Kidney epithelial cell (primary cell): ENCODE measurements around the gene SHE. TPM values are rescaled to one million over a fixed set of nuclear protein-coding genes. Genes with fewer than 3 reads are reported as not detected.

Experiments
- DNase-seq: peaks from one replicate; pipeline ENCODE4 v3.0.0-alpha.2; 2010; ENCODE audit warnings: low read depth
- H3K27me3 ChIP-seq: 2 replicates; pipeline ENCODE4 v1.6.0; 2011; ENCODE audit warnings: low read length; ENCODE audit not compliant: control insufficient read depth, insufficient read depth
- H3K36me3 ChIP-seq: 2 replicates; pipeline ENCODE4 v1.5.1; 2011; ENCODE audit warnings: low read length; ENCODE audit not compliant: control insufficient read depth, insufficient read depth
- H3K4me3 ChIP-seq: 2 replicates; pipeline ENCODE4 v1.5.1; 2011; ENCODE audit warnings: low read depth, mild to moderate bottlenecking, control low read depth, low read length
- CTCF ChIP-seq: IDR thresholded peaks from 2 replicates; pipeline ENCODE4 v1.5.1; 2011; ENCODE audit warnings: mild to moderate bottlenecking, moderate library complexity, low read length, control low read depth, inconsistent platforms; ENCODE audit not compliant: insufficient read depth, poor library complexity, severe bottlenecking
- total RNA-seq: library from RNA; depleted of rRNA; stranded (reverse); fragments of >200 nt; gene quantifications from 2 replicates; pipeline ENCODE4 v1.2.3, GENCODE V29; 2015

Gene SHE
- total RNA-seq, 1 donor from 2014 or later, result under 0.01 TPM

GRCh38 chr1:154547105-154547732 is 45.0 kb upstream of the SHE start:
- H3K36me3 ChIP-seq, result peaks cover 3% of the 10 kb centered on the region
- TF ChIP-seq CTCF, result no peak
- peaks cover 9% of the 10 kb centered on the region for H3K27me3 ChIP-seq
- no peak for DNase-seq
- no peak overlapping the region for H3K4me3 ChIP-seq

- no peak for DNase-seq
- H3K27me3 ChIP-seq, result peaks cover 12% of the 10 kb centered on the region
- no peak overlapping the region for H3K4me3 ChIP-seq
- peak; percentile 86 for TF ChIP-seq CTCF
- peaks cover 3% of the 10 kb centered on the region for H3K36me3 ChIP-seq
These were observed 44.3 kb upstream of the SHE start for GRCh38 chr1:154546264-154547063.

- TF ChIP-seq CTCF, result no peak
- no peak for DNase-seq
- Histone ChIP-seq H3K4me3 (no peak overlapping the region), H3K27me3 (peaks cover 35% of the 10 kb centered on the region), H3K36me3 (no peaks in the 10 kb centered on the region)
These were observed 39.0 kb upstream of the SHE start for GRCh38 chr1:154541231-154541630.

GRCh38 chr1:154539486-154540483 is 37.6 kb upstream of the SHE start:
- TF ChIP-seq CTCF, result no peak
- no peaks in the 10 kb centered on the region for H3K36me3 ChIP-seq
- H3K4me3 ChIP-seq, result no peak overlapping the region
- H3K27me3 ChIP-seq, result peaks cover 35% of the 10 kb centered on the region
- DNase-seq, result no peak

GRCh38 chr1:154536570-154536969 is 34.4 kb upstream of the SHE start:
- DNase-seq, result no peak
- Histone ChIP-seq H3K4me3 (no peak overlapping the region), H3K27me3 (peaks cover 24% of the 10 kb centered on the region), H3K36me3 (no peaks in the 10 kb centered on the region)
- TF ChIP-seq CTCF, result no peak
